MG63 (cell line): ENCODE data around the gene PSD4. TPM values are rescaled to one million over a fixed set of nuclear protein-coding genes. Genes with fewer than 3 reads are reported as not detected.

Experiments
- DNase-seq: peaks from one replicate; pipeline ENCODE4 v3.0.0-alpha.2; 2020
- H3K27me3 ChIP-seq: fragments of 250-450 bp; sonication (Bioruptor Pico); 2 replicates; pipeline ENCODE4 v1.5.1; 2020; ENCODE audit warnings: mild to moderate bottlenecking, moderate library complexity
- H3K36me3 ChIP-seq: fragments of 250-450 bp; sonication (Bioruptor Pico); 2 replicates; pipeline ENCODE4 v1.5.1; 2020; ENCODE audit warnings: mild to moderate bottlenecking, moderate library complexity
- H3K4me3 ChIP-seq: fragments of 250-450 bp; sonication (Bioruptor Pico); 2 replicates; pipeline ENCODE4 v1.5.1; 2020; ENCODE audit warnings: mild to moderate bottlenecking, moderate library complexity
- H3K9me3 ChIP-seq: fragments of 250-450 bp; sonication (Bioruptor Pico); 2 replicates; pipeline ENCODE4 v1.5.1; 2020; ENCODE audit warnings: mild to moderate bottlenecking, moderate library complexity
- total RNA-seq: library from RNA; depleted of rRNA; stranded (reverse); fragments of >200 nt; shearing (Covaris generic); gene quantifications from 2 replicates; pipeline ENCODE4 v1.2.3, GENCODE V29; 2014; ENCODE audit warnings: low replicate concordance

The PSD4 gene
- total RNA-seq, 1 experiment from 2014 or later = 0.16 TPM

GRCh38 chr2:113137827-113138226 lies 35.9 kb upstream of the PSD4 start:
- Histone ChIP-seq H3K4me3 (no peak overlapping the region), H3K36me3 (no peaks in the 10 kb centered on the region)
- DNase-seq = no peak

GRCh38 chr2:113138428-113139322 lies 35.1 kb upstream of the PSD4 start:
- no peak overlapping the region for H3K4me3 ChIP-seq
- peak; percentile 10 for DNase-seq
- no peaks in the 10 kb centered on the region for H3K36me3 ChIP-seq
- no peaks in the 10 kb centered on the region for H3K9me3 ChIP-seq
- no peaks in the 10 kb centered on the region for H3K27me3 ChIP-seq

More at GRCh38 chr2:113137827-113138226, 35.9 kb upstream of the PSD4 start:
- no peaks in the 10 kb centered on the region for H3K9me3 ChIP-seq
- no peaks in the 10 kb centered on the region for H3K27me3 ChIP-seq

- Histone ChIP-seq H3K9me3 (no peaks in the 10 kb centered on the region), H3K27me3 (no peaks in the 10 kb centered on the region; the same call in 1 of the 2 replicates), H3K4me3 (no peak overlapping the region), H3K36me3 (no peaks in the 10 kb centered on the region)
- DNase-seq = no peak
These were observed 32.3 kb upstream of the PSD4 start for GRCh38 chr2:113141451-113141850.

GRCh38 chr2:113142290-113142689 lies 31.5 kb upstream of the PSD4 start:
- Histone ChIP-seq H3K4me3 (no peak overlapping the region), H3K9me3 (no peaks in the 10 kb centered on the region), H3K27me3 (no peaks in the 10 kb centered on the region; the same call in 1 of the 2 replicates), H3K36me3 (no peaks in the 10 kb centered on the region)
- no peak for DNase-seq

- H3K9me3 ChIP-seq = no peaks in the 10 kb centered on the region
- DNase-seq = no peak
- H3K4me3 ChIP-seq = no peak overlapping the region
- H3K27me3 ChIP-seq = no peaks in the 10 kb centered on the region; the same call in 1 of the 2 replicates
- no peaks in the 10 kb centered on the region for H3K36me3 ChIP-seq
These were observed 29.5 kb upstream of the PSD4 start for GRCh38 chr2:113144259-113144658.

- H3K27me3 ChIP-seq = no peaks in the 10 kb centered on the region; the same call in 1 of the 2 replicates
- H3K9me3 ChIP-seq = no peaks in the 10 kb centered on the region
- H3K36me3 ChIP-seq = no peaks in the 10 kb centered on the region
- DNase-seq = no peak
- no peak overlapping the region for H3K4me3 ChIP-seq
These were observed 24.9 kb upstream of the PSD4 start for GRCh38 chr2:113148606-113149552.

GRCh38 chr2:113149553-113150257 lies 24.1 kb upstream of the PSD4 start:
- Histone ChIP-seq H3K4me3 (no peak overlapping the region), H3K36me3 (no peaks in the 10 kb centered on the region), H3K27me3 (no peaks in the 10 kb centered on the region), H3K9me3 (no peaks in the 10 kb centered on the region)
- DNase-seq = no peak

GRCh38 chr2:113150258-113150601 lies 23.5 kb upstream of the PSD4 start:
- Histone ChIP-seq H3K36me3 (no peaks in the 10 kb centered on the region), H3K9me3 (no peaks in the 10 kb centered on the region), H3K27me3 (no peaks in the 10 kb centered on the region), H3K4me3 (no peak overlapping the region)
- no peak for DNase-seq

- Histone ChIP-seq H3K9me3 (peaks cover 6% of the 10 kb centered on the region), H3K4me3 (no peak overlapping the region), H3K36me3 (no peaks in the 10 kb centered on the region), H3K27me3 (no peaks in the 10 kb centered on the region)
- no peak for DNase-seq
These were observed 18.4 kb upstream of the PSD4 start for GRCh38 chr2:113155331-113155730.

- Histone ChIP-seq H3K9me3 (peaks cover 6% of the 10 kb centered on the region), H3K4me3 (no peak overlapping the region), H3K27me3 (no peaks in the 10 kb centered on the region), H3K36me3 (no peaks in the 10 kb centered on the region)
- no peak for DNase-seq
These were observed 17.3 kb upstream of the PSD4 start for GRCh38 chr2:113156278-113157117.

GRCh38 chr2:113157118-113157896 lies 16.5 kb upstream of the PSD4 start:
- Histone ChIP-seq H3K4me3 (no peak overlapping the region), H3K27me3 (no peaks in the 10 kb centered on the region), H3K9me3 (peaks cover 6% of the 10 kb centered on the region), H3K36me3 (no peaks in the 10 kb centered on the region)
- peak; percentile 20 for DNase-seq

- no peaks in the 10 kb centered on the region for H3K27me3 ChIP-seq
- DNase-seq = peak; percentile 17
- H3K9me3 ChIP-seq = peaks cover 6% of the 10 kb centered on the region
- H3K36me3 ChIP-seq = no peaks in the 10 kb centered on the region
- no peak overlapping the region for H3K4me3 ChIP-seq
These were observed 15.6 kb upstream of the PSD4 start for GRCh38 chr2:113157897-113158753.

GRCh38 chr2:113158884-113159553 lies 14.8 kb upstream of the PSD4 start:
- no peaks in the 10 kb centered on the region for H3K36me3 ChIP-seq
- peaks cover 6% of the 10 kb centered on the region for H3K9me3 ChIP-seq
- DNase-seq = no peak
- no peak overlapping the region for H3K4me3 ChIP-seq
- no peaks in the 10 kb centered on the region for H3K27me3 ChIP-seq

GRCh38 chr2:113160248-113160647 lies 13.5 kb upstream of the PSD4 start:
- H3K36me3 ChIP-seq = no peaks in the 10 kb centered on the region
- H3K9me3 ChIP-seq = peaks cover 6% of the 10 kb centered on the region
- DNase-seq = no peak
- H3K4me3 ChIP-seq = no peak overlapping the region
- no peaks in the 10 kb centered on the region for H3K27me3 ChIP-seq
